Esophagus (tissue), 2 donors: ENCODE data around the gene SNX9. TPM values are rescaled to one million over a fixed set of nuclear protein-coding genes. Genes with fewer than 3 reads are reported as not detected.
"Not testable (repeated sequence)": the region's sequence is repeated elsewhere in the genome, so short reads cannot be mapped to it uniquely, and the experiment has no call there.

Experiments used
- H3K27ac ChIP-seq, 2 donors: one replicate each; pipeline ENCODE4 v1.5.1; 2013; ENCODE audit warnings: low read depth in 2 of 2, mild to moderate bottlenecking in 2 of 2, inconsistent platforms in 1 of 2, low read length in 1 of 2, moderate library complexity in 1 of 2
- H3K27me3 ChIP-seq, 2 donors: one replicate each; pipeline ENCODE4 v1.6.1; 2013; ENCODE audit warnings: low read length in 2 of 2, control low read depth in 1 of 2, mild to moderate bottlenecking in 1 of 2; ENCODE audit not compliant: insufficient read depth in 2 of 2, control insufficient read depth in 1 of 2
- H3K36me3 ChIP-seq, 2 donors: one replicate each; pipeline ENCODE4 v1.6.1; 2013; ENCODE audit warnings: low read length in 1 of 2; ENCODE audit not compliant: control insufficient read depth in 2 of 2, insufficient read depth in 2 of 2
- H3K4me1 ChIP-seq, 2 donors: one replicate each; pipeline ENCODE4 v1.6.1; 2013; ENCODE audit warnings: low read length in 1 of 2; ENCODE audit not compliant: control insufficient read depth in 2 of 2, insufficient read depth in 2 of 2
- H3K4me3 ChIP-seq, 2 donors: one replicate each; pipeline ENCODE4 v1.5.1; 2013; ENCODE audit warnings: low read length in 2 of 2, mild to moderate bottlenecking in 2 of 2, low read depth in 1 of 2, moderate library complexity in 1 of 2
- H3K9me3 ChIP-seq, 2 donors: one replicate each; pipeline ENCODE4 v1.6.1; 2013; ENCODE audit warnings: mild to moderate bottlenecking in 2 of 2, low read depth in 1 of 2, low read length in 1 of 2, moderate library complexity in 1 of 2; ENCODE audit not compliant: control insufficient read depth in 2 of 2, insufficient read depth in 1 of 2
- WGBS, 2 donors: extraction: QIAGEN DNeasy Blood & Tissue Kit; methylation state at CpG; one replicate each; pipeline ENCODE4 v1.1.7; 2013; 5-methylcytosine and 5-hydroxymethylcytosine counted together
- polyA plus RNA-seq, 2 donors: library from polyadenylated mRNA; stranded (reverse); fragments of 200-250 nt; gene quantifications; one replicate each; pipeline ENCODE4 v1.2.3, GENCODE V29; 2013
- donor health status: healthy with polysubstance abuse.
- donor health status: Bipolar disorder and iron deficiency.

Gene SNX9
- polyA plus RNA-seq, 2 donors = 27.8 to 78.0 TPM

GRCh38 chr6:157942351-157942750 is 119.3 kb downstream of the SNX9 start:
- H3K27ac ChIP-seq = no peak overlapping the region
- no peak overlapping the region for H3K4me3 ChIP-seq
- peaks cover 3 to 29% of the 10 kb centered on the region in 2 donors for H3K36me3 ChIP-seq
- no peaks in the 10 kb centered on the region for H3K27me3 ChIP-seq
- WGBS, 2 donors = 90 to 91% methylated on average over 14 of the region's 14 CpGs
- no peaks in the 10 kb centered on the region for H3K4me1 ChIP-seq
- no peaks in the 10 kb centered on the region for H3K9me3 ChIP-seq

GRCh38 chr6:157943249-157943963 is 120.4 kb downstream of the SNX9 start:
- WGBS, 2 donors = 94 to 95% methylated on average over 16 of the region's 16 CpGs
- Histone ChIP-seq H3K9me3 (peaks cover 0 to 2% of the 10 kb centered on the region in 2 donors), H3K4me1 (no peaks in the 10 kb centered on the region), H3K36me3 (peaks cover 7 to 29% of the 10 kb centered on the region in 2 donors), H3K27me3 (no peaks in the 10 kb centered on the region), H3K27ac (no peak overlapping the region), H3K4me3 (no peak overlapping the region)

GRCh38 chr6:157943964-157944283 is 120.9 kb downstream of the SNX9 start:
- Histone ChIP-seq H3K9me3 (peaks cover 0 to 2% of the 10 kb centered on the region in 2 donors), H3K36me3 (peaks cover 7 to 29% of the 10 kb centered on the region in 2 donors), H3K27ac (no peak overlapping the region), H3K4me1 (no peaks in the 10 kb centered on the region), H3K4me3 (no peak overlapping the region), H3K27me3 (no peaks in the 10 kb centered on the region)
- WGBS, 2 donors = 96 to 97% methylated on average over 15 of the region's 15 CpGs

- H3K36me3 ChIP-seq = peaks cover 7 to 25% of the 10 kb centered on the region in 2 donors
These were observed 122.2 kb downstream of the SNX9 start for GRCh38 chr6:157944983-157945931.

GRCh38 chr6:157946053-157946617 is 123.1 kb downstream of the SNX9 start:
- WGBS, 2 donors = 88 to 93% methylated on average over 6 of the region's 6 CpGs
- no peaks in the 10 kb centered on the region for H3K4me1 ChIP-seq
- H3K27me3 ChIP-seq = no peaks in the 10 kb centered on the region
- H3K27ac ChIP-seq = no peak overlapping the region
- H3K36me3 ChIP-seq = peaks cover 7 to 21% of the 10 kb centered on the region in 2 donors
- peaks cover 0 to 2% of the 10 kb centered on the region in 2 donors for H3K9me3 ChIP-seq
- H3K4me3 ChIP-seq = no peak overlapping the region

More at GRCh38 chr6:157944983-157945931, 122.2 kb downstream of the SNX9 start:
- H3K27ac ChIP-seq = no peak overlapping the region
- 84 to 87% methylated on average over 14 of the region's 14 CpGs for WGBS, 2 donors
- no peak overlapping the region for H3K4me3 ChIP-seq
- no peaks in the 10 kb centered on the region for H3K4me1 ChIP-seq
- no peaks in the 10 kb centered on the region for H3K27me3 ChIP-seq
- peaks cover 0 to 2% of the 10 kb centered on the region in 2 donors for H3K9me3 ChIP-seq

GRCh38 chr6:157946865-157947532 is 124.0 kb downstream of the SNX9 start:
- no peak overlapping the region for H3K27ac ChIP-seq
- H3K4me3 ChIP-seq = no peak overlapping the region
- WGBS, 2 donors = 55 to 61% methylated on average over 5 of the region's 5 CpGs

GRCh38 chr6:157950899-157951298 is 127.9 kb downstream of the SNX9 start:
- H3K9me3 ChIP-seq, H3K27ac ChIP-seq, H3K36me3 ChIP-seq, H3K27me3 ChIP-seq, H3K4me1 ChIP-seq, H3K4me3 ChIP-seq: not testable (repeated sequence)
- 66 to 80% methylated on average over 1 of the region's 1 CpG for WGBS, 2 donors

More at GRCh38 chr6:157946865-157947532, 124.0 kb downstream of the SNX9 start:
- Histone ChIP-seq H3K27me3 (no peaks in the 10 kb centered on the region), H3K9me3 (peaks cover 0 to 2% of the 10 kb centered on the region in 2 donors), H3K4me1 (no peaks in the 10 kb centered on the region), H3K36me3 (peaks cover 4 to 17% of the 10 kb centered on the region in 2 donors)

GRCh38 chr6:157951828-157952227 is 128.8 kb downstream of the SNX9 start:
- H3K9me3 ChIP-seq = peaks cover 0 to 2% of the 10 kb centered on the region in 2 donors
- H3K4me3 ChIP-seq = no peak overlapping the region
- H3K4me1 ChIP-seq = peaks cover 0 to 6% of the 10 kb centered on the region in 2 donors
- peaks cover 0 to 4% of the 10 kb centered on the region in 2 donors for H3K36me3 ChIP-seq
- no peak overlapping the region for H3K27ac ChIP-seq
- WGBS, 2 donors = 74 to 82% methylated on average over 9 of the region's 9 CpGs
- H3K27me3 ChIP-seq = no peaks in the 10 kb centered on the region

- 76 to 78% methylated on average over 7 of the region's 7 CpGs for WGBS, 2 donors
- no peak overlapping the region for H3K27ac ChIP-seq
- H3K36me3 ChIP-seq = no peaks in the 10 kb centered on the region
- H3K4me3 ChIP-seq = no peak overlapping the region
- peaks cover 0 to 6% of the 10 kb centered on the region in 2 donors for H3K4me1 ChIP-seq
- H3K9me3 ChIP-seq = peaks cover 0 to under 1% of the 10 kb centered on the region in 2 donors
- no peaks in the 10 kb centered on the region for H3K27me3 ChIP-seq
These were observed 129.9 kb downstream of the SNX9 start for GRCh38 chr6:157952861-157953351.
